Hepatocyte (in vitro differentiated cells): ENCODE measurements around the gene TEX14. TPM values are rescaled to one million over a fixed set of nuclear protein-coding genes. Genes with fewer than 3 reads are reported as not detected.

Experiments
- DNase-seq: peaks from one replicate; pipeline ENCODE4 v3.0.0-alpha.2; 2016; ENCODE audit warnings: low spot score
- H2AFZ ChIP-seq: fragments of 200-600 bp; sonication (generic); 2 replicates; pipeline ENCODE4 v1.6.0; 2016; ENCODE audit warnings: antibody characterized with exemption, mild to moderate bottlenecking
- H3K27ac ChIP-seq: fragments of 200-600 bp; sonication (generic); 2 replicates; pipeline ENCODE4 v1.5.1; 2016; ENCODE audit warnings: mild to moderate bottlenecking
- H3K27me3 ChIP-seq: fragments of 200-600 bp; sonication (generic); 2 replicates; pipeline ENCODE4 v1.6.1; 2016
- H3K36me3 ChIP-seq: fragments of 200-600 bp; sonication (generic); replicated peaks from 2 replicates; pipeline ENCODE4 v1.5.1; 2016; ENCODE audit warnings: low read depth; ENCODE audit not compliant: insufficient read depth
- H3K4me1 ChIP-seq: fragments of 200-600 bp; sonication (generic); 2 replicates; pipeline ENCODE4 v1.5.1; 2016; ENCODE audit warnings: mild to moderate bottlenecking, moderate library complexity; ENCODE audit not compliant: insufficient read depth
- H3K4me2 ChIP-seq: fragments of 200-600 bp; sonication (generic); 2 replicates; pipeline ENCODE4 v1.6.0; 2016
- H3K4me3 ChIP-seq: fragments of 200-600 bp; sonication (generic); 2 replicates; pipeline ENCODE4 v1.5.1; 2016; ENCODE audit warnings: mild to moderate bottlenecking
- H3K79me2 ChIP-seq: fragments of 200-600 bp; sonication (generic); 2 replicates; pipeline ENCODE4 v1.6.0; 2017; ENCODE audit warnings: mild to moderate bottlenecking
- H3K9me2 ChIP-seq: fragments of 200-600 bp; sonication (generic); replicated peaks from 2 replicates; pipeline ENCODE4 v1.6.0; 2017; ENCODE audit warnings: mild to moderate bottlenecking; ENCODE audit not compliant: insufficient read depth
- H3K9me3 ChIP-seq: fragments of 200-600 bp; sonication (generic); 2 replicates; pipeline ENCODE4 v1.5.1; 2016; ENCODE audit warnings: low read depth, mild to moderate bottlenecking
- H4K20me1 ChIP-seq: fragments of 200-600 bp; sonication (generic); 2 replicates; pipeline ENCODE4 v1.6.0; 2016; ENCODE audit warnings: mild to moderate bottlenecking; ENCODE audit not compliant: insufficient read depth, poor library complexity, severe bottlenecking
- CTCF ChIP-seq: fragments of 200-600 bp; sonication (generic); IDR thresholded peaks from 2 replicates; pipeline ENCODE4 v1.5.1; 2016; ENCODE audit warnings: antibody characterized with exemption, mild to moderate bottlenecking; ENCODE audit not compliant: poor library complexity
- EZH2 ChIP-seq: fragments of 200-600 bp; sonication (generic); IDR thresholded peaks from 2 replicates; pipeline ENCODE4 v1.6.1; 2016; ENCODE audit warnings: antibody characterized with exemption, mild to moderate bottlenecking, borderline replicate concordance
- EZH2phosphoT487 ChIP-seq: fragments of 200-600 bp; sonication (generic); IDR thresholded peaks from one replicate; pipeline ENCODE4 v1.6.1; 2018; ENCODE audit warnings: antibody characterized with exemption, mild to moderate bottlenecking, low read depth, moderate library complexity; ENCODE audit not compliant: unreplicated experiment, severe bottlenecking
- WGBS: methylation state at CpG from one replicate; pipeline ENCODE4 v1.1.6; 2016; ENCODE audit warnings: low lambda C conversion rate; ENCODE audit errors: missing lambda C conversion rate; 5-methylcytosine and 5-hydroxymethylcytosine counted together
- polyA plus RNA-seq: library from polyadenylated mRNA; unstranded; fragments of >200 nt; fragmentation: Nextera tagmentation; extraction: Ambion mirVana; gene quantifications from 2 replicates; pipeline ENCODE4 v1.2.1, GENCODE V29; 2016
- total RNA-seq: library from RNA; depleted of rRNA; stranded (reverse); fragments of >200 nt; gene quantifications from 2 replicates; pipeline ENCODE4 v1.2.3, GENCODE V29; 2014

The TEX14 gene
- total and polyA plus RNA-seq, 2 experiments from 2014 or later = 0.07 TPM; not detected in 1

GRCh38 chr17:58606934-58607333, 84.9 kb downstream of the TEX14 start:
- 96% methylated on average over 4 of the region's 4 CpGs for whole genome bisulfite sequencing
- Histone ChIP-seq H3K9me2 (no peaks in the 10 kb centered on the region), H3K79me2 (no peaks in the 10 kb centered on the region), H4K20me1 (no peaks in the 10 kb centered on the region), H3K27me3 (no peaks in the 10 kb centered on the region), H3K9me3 (no peaks in the 10 kb centered on the region), H3K36me3 (no peaks in the 10 kb centered on the region), H3K27ac (no peak overlapping the region), H2AFZ (no peak overlapping the region), H3K4me1 (no peaks in the 10 kb centered on the region), H3K4me3 (no peak overlapping the region), H3K4me2 (no peak overlapping the region)
- DNase-seq = no peak
- TF ChIP-seq EZH2 (no peak), EZH2phosphoT487 (no peak), CTCF (no peak)

- Histone ChIP-seq H3K4me1 (no peaks in the 10 kb centered on the region), H3K27ac (no peak overlapping the region), H3K79me2 (no peaks in the 10 kb centered on the region), H4K20me1 (no peaks in the 10 kb centered on the region), H3K9me2 (no peaks in the 10 kb centered on the region), H3K36me3 (no peaks in the 10 kb centered on the region), H3K4me3 (no peak overlapping the region), H3K27me3 (no peaks in the 10 kb centered on the region), H3K9me3 (no peaks in the 10 kb centered on the region), H3K4me2 (no peak overlapping the region), H2AFZ (no peak overlapping the region)
- DNase-seq = no peak
- TF ChIP-seq CTCF = no peak
- TF ChIP-seq EZH2phosphoT487 = no peak
- no peak for TF ChIP-seq EZH2
- 94% methylated on average over 2 of the region's 2 CpGs for WGBS
Observed at GRCh38 chr17:58605986-58606385, 85.9 kb downstream of the TEX14 start.

- no peaks in the 10 kb centered on the region for H3K9me2 ChIP-seq
- no peaks in the 10 kb centered on the region for H3K9me3 ChIP-seq
- H3K4me2 ChIP-seq = no peak overlapping the region
- H4K20me1 ChIP-seq = no peaks in the 10 kb centered on the region
- no peak for TF ChIP-seq EZH2
- no peak for TF ChIP-seq EZH2phosphoT487
- TF ChIP-seq CTCF = no peak
- H3K27me3 ChIP-seq = no peaks in the 10 kb centered on the region
- no peaks in the 10 kb centered on the region for H3K36me3 ChIP-seq
- no peak overlapping the region for H3K4me3 ChIP-seq
- no peaks in the 10 kb centered on the region for H3K79me2 ChIP-seq
- DNase-seq = no peak
- H3K27ac ChIP-seq = no peak overlapping the region
- H3K4me1 ChIP-seq = no peaks in the 10 kb centered on the region
- WGBS = 81% methylated on average over 1 of the region's 1 CpG
- no peak overlapping the region for H2AFZ ChIP-seq
Observed at GRCh38 chr17:58605470-58605869, 86.4 kb downstream of the TEX14 start.

- Histone ChIP-seq H3K9me2 (no peaks in the 10 kb centered on the region), H3K9me3 (no peaks in the 10 kb centered on the region), H3K79me2 (no peaks in the 10 kb centered on the region), H3K4me2 (no peak overlapping the region), H4K20me1 (no peaks in the 10 kb centered on the region), H3K27ac (peak overlapping the region; percentile 3), H3K4me1 (no peaks in the 10 kb centered on the region), H3K27me3 (no peaks in the 10 kb centered on the region), H3K36me3 (no peaks in the 10 kb centered on the region), H2AFZ (no peak overlapping the region), H3K4me3 (no peak overlapping the region)
- DNase-seq = no peak
- TF ChIP-seq EZH2phosphoT487 = no peak
- no peak for TF ChIP-seq EZH2
- no peak for TF ChIP-seq CTCF
Observed at GRCh38 chr17:58601976-58602375, 89.9 kb downstream of the TEX14 start.
